MM.1S (cell line): Measurements from ENCODE around the gene METAP2.

Experiments
- CTCF ChIP-seq: fragments of 300-600 bp; sonication (generic); IDR thresholded peaks from 2 replicates; pipeline ENCODE4 v1.5.1; 2016; ENCODE audit warnings: antibody characterized with exemption, low read length, mixed read lengths
- EZH2 ChIP-seq: fragments of 300-600 bp; sonication (generic); optimal IDR thresholded peaks from 2 replicates; pipeline ENCODE3; 2017; ENCODE audit warnings: low read depth, mild to moderate bottlenecking, antibody characterized with exemption, low read length, mixed read lengths
- EZH2phosphoT487 ChIP-seq: fragments of 300-600 bp; sonication (generic); IDR thresholded peaks from 2 replicates; pipeline ENCODE4 v1.6.1; 2018; ENCODE audit warnings: antibody characterized with exemption, low read length

GRCh38 chr12:95532851-95533250 lies 58.9 kb downstream of the METAP2 start:
- no peak for TF ChIP-seq CTCF
- TF ChIP-seq EZH2phosphoT487 = no peak
- no peak for TF ChIP-seq EZH2
